HG03575 (cell line): ENCODE results near the gene CELF5.
"Not testable (repeated sequence)": the region's sequence is repeated elsewhere in the genome, so short reads cannot be mapped to it uniquely, and the experiment has no call there.

Source experiments
- ATAC-seq: cut with Tn5 transposase; IDR thresholded peaks from one replicate; pipeline ENCODE4 v1.9.1; 2021; ENCODE audit not compliant: unreplicated experiment, insufficient number of reproducible peaks, low FRiP score; ENCODE audit errors: extremely low read depth

CELF5 gene

GRCh38 chr19:3189702-3190469, 34.6 kb upstream of the CELF5 start:
- ATAC-seq: no peak

GRCh38 chr19:3190470-3190770, 34.0 kb upstream of the CELF5 start:
- no peak for ATAC-seq

GRCh38 chr19:3190921-3191805, 33.3 kb upstream of the CELF5 start:
- no peak for ATAC-seq

- not testable (repeated sequence) for ATAC-seq
Measured at GRCh38 chr19:3191806-3192104, 32.7 kb upstream of the CELF5 start.

- ATAC-seq: no peak
Measured at GRCh38 chr19:3192228-3192635, 32.2 kb upstream of the CELF5 start.

GRCh38 chr19:3192684-3193083, 31.8 kb upstream of the CELF5 start:
- no peak for ATAC-seq

DNA sequence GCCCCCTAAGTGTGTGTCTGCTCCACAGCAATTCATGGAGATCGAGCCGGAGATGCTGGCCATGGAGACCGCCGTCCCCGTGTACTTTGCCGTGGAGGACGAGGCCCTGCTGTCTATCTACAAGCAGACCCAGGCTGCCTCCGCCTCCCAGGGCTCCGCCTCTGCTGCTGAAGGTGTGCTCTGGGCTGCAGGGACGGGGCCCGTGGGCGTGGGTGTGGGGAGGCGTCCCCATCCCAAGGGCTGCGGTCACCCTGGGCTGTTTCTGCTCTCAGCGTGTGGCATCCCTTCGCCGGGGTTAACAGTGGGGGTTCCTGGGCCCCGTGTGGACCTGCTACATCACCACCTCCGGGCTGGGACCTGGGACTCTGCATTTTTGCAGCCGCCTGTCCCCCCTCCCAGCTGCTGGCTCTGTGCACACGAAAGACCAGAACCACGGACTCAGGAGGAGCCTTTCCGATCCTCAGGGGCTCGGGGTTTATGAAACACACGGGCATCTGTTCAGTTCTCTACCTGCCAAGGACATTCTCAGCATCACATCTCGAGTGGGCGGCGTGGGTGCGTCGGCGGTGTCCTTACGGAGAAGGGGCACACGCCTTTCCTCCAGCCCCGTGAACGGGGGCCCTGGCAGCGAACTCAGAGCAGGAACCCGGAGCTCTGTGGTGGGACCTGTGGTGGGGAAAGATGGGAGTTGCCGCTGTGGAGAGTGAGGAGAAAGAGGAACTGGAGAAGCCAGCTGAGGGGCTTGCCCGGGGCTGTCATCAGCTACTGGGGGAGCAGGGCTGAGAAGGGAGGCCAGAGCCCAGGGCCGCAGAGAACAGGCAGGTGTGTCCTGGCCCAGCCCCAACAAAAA, 31.0 kb upstream of the CELF5 start:
- ATAC-seq: no peak

GRCh38 chr19:3194106-3195087, 30.1 kb upstream of the CELF5 start:
- ATAC-seq: no peak

DNA sequence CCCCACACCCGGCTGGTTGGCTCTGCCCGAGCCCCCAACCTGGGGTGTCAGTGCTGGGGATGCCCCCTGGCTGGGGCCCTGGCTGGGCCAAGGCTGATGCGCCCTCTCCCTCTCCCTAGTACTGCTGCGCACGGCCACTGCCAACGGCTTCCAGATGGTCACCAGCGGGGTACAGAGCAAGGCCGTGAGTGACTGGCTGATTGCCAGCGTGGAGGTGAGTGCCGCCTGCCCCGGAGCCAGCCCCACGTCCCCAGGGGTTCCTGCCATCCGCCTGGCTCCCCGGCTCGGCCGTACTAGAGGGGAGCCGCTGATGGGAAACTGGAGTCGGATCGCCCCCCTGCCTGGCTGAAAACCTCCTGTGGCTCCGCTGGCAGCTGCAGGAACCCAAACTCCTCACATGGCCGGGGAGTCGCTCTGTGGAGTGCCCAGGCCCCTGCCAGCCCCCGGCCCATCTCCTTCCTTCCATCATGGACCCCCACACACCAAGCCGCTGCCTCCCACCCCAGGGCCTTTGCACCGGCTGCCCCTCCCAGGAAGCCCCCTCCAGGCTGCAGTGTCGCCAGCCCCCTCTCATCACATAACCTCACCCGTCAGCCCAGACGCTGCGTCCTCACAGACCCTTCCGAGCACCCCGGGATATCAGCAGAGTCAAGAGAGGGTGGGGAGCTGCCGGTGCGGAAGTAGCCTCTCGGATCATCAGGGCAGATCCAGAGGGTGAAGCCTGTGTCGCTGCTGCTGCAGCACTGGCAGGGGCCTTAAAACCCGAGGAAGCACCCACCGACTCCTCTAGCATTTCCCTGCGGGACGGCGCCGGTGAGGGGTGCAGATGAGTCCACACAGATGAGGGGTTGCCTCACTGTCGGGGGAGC, 28.2 kb upstream of the CELF5 start:
- no peak for ATAC-seq

DNA sequence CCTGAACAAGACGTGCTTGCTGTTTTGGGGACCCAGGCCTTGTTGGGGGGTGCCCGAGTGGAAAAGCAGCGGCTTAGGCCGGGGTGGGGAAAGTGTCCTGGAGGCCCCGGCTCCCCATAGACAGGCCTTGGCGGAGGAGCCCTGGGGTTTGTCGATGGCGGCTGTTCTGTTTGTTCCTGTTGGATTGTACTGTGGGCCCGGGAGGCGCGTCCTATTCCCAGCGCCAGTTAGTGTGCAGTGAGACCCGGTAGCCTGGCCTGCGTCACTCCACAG, 27.6 kb upstream of the CELF5 start:
- ATAC-seq: no peak

DNA sequence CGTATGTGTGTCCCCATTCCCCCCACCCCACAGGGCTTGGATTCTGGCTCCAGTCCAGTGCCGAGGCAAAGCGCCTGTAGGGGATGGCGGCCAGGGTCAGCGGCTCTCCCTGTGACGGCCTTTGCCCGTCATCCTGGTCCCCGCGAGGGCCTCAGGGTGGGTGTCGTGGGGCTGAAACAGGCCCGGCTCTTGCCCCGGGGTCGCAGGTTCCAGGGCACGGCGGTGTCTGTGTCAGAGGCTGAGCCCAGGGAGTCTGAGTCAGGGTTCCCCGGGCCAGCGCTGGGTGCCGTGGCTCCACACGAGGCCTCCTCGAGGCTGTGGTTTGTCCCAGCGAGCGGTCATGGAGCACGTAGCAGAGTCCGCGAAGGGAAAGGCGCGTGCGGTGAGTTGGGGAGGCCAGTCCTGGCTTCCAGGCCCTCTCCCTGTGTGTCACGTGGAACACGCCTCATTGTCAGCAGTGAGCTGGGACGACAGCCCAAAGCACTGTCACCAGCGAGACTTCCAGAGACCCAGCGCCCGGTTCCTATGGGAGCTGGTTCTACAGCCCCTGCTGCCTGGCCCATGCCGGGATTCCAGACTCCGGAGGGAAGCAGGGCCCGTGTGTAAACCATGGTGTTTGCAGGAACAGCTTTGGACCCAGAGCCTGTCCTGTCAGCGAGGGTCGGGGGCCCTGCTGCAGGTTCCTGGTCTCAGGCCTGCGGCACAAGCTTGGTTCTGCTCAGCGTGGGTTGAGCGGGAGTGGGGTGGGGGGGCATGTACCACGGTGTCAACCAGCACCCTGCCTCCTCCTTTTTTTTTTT, 25.4 kb upstream of the CELF5 start:
- ATAC-seq: no peak

DNA sequence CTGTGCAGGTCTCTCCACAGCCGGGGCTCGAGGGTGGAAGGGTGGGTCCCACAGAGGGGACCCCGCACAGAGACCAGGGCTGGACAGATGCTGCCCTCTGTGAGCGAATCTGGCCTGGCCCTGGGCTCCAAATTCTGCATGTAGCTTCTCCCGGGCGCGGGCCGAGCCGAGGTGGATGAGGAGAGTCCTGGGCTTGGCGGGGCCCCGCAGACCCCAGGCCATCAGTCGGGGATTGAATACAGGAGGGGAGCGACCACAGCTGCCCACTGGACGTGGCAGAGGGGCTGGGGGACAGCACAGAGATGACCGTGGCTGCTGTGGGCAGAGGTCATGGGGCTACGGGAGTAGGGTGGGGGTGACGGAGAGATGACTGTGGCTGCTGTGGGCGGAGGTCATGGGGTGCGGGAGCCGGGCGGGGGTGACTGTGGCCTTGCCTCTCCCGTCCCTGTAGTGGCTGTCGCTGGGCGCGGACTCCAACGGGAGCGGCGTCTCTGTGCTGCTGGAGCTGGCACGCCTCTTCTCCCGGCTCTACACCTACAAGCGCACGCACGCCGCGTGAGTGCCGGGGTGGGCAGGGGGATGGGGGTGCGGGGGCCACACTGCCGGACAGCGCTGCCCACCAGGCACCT, 23.3 kb upstream of the CELF5 start:
- no peak for ATAC-seq

DNA sequence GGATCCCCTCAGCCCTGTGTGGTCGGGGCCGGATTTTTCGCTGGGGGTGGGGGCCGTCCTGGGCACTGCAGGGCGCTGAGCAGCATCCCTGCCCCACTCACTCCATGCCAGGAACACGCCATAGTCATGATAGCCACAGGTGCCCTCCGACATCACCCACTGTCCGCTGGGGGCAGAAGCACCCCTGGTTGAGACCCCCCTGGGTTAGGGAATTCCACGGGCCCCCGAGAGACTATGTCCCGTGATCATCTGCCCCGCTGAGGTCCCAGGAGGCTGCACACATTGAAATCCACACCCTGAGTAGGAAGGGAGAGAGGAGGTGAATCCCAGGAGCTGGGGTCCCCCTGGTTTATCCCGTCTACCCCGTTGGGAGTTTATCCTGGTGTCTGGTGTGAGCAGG, 22.6 kb upstream of the CELF5 start:
- no peak for ATAC-seq

DNA sequence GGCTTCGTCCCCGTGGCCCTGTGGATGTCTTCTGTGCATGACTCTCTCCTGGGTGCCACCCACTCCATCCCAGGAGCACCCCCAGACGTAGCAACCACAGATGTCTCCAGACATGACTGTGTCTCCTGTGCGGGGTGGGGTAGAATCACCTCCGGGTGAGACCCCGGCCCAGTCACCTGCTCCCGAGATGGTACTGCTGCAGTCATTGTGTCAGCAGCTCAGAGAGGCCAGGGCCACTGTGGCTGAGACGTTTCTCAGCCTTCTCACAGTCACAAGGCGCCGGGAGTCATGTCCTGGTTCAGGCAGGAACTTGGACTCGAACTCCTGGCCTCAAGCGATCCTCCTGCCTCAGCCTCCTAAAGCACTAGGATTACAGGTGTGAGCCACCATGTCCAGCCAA, 22.1 kb upstream of the CELF5 start:
- no peak for ATAC-seq

DNA sequence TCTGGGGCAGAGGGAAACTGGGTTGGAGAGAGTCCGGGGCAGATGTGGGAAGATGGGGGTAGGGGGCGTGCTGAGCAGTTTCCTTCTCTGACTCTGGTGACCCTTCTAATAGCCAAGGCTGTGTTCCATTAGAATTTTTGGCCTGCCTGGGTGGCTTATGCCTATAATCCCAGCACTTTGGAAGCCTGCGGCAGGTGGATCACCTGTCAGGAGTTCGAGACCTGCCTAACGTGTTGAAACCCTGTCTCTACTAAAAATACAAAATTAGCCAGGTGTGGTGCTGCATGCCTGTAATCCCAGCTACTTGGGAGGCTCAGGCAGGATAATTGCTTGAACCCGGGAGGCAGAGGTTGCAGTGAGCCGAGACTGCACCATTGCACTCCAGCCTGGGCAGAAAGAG, 21.6 kb upstream of the CELF5 start:
- ATAC-seq: not testable (repeated sequence)

DNA sequence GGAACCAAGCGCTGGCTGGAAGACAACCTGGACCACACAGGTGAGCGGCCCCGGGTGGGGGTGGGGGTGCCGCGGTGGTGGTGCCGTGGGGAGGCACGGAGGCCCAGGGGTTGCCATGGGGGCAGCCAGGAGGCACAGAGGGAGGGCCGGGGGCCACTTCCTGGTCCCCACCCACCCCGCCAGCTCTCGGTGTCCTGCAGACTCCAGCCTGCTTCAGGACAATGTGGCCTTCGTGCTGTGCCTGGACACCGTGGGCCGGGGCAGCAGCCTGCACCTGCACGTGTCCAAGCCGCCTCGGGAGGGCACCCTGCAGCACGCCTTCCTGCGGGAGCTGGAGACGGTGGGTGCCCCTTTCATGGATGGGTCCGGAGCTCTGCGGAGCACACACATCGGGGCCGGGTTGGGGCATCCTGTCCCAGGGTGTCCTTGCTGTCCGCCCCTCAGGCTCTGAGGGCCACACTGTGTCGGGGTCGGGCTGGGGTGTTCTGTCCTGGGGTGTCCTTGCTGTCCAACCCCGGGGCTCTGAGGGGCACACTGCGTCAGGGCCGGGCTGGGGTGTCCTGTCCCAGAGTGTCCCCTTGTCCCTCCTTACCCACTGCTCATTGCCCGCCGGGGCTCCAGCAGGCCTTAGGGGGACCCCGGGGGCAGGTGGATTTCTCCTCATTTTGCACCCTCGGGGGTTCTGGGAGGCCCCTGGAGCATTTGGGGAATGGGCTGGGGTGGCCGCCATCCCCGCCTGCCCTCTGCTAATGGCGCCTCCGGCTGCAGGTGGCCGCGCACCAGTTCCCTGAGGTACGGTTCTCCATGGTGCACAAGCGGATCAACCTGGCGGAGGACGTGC, 20.4 kb upstream of the CELF5 start:
- ATAC-seq: no peak
